Urothelium cell line (cell line): Measurements from ENCODE around the gene TGIF1.
A peak's percentile ranks its signal among the peaks of the same experiment; 100 is the strongest.

Source experiments
- DNase-seq: peaks from one replicate; pipeline ENCODE4 v3.0.0; 2011; ENCODE audit warnings: low spot score, mixed read lengths
- FAIRE-seq: peaks from 2 replicates; lab custom pipeline; 2011; peaks lifted over from hg19 to GRCh38; lab: Jason Lieb, UNC

TGIF1 gene

DNA sequence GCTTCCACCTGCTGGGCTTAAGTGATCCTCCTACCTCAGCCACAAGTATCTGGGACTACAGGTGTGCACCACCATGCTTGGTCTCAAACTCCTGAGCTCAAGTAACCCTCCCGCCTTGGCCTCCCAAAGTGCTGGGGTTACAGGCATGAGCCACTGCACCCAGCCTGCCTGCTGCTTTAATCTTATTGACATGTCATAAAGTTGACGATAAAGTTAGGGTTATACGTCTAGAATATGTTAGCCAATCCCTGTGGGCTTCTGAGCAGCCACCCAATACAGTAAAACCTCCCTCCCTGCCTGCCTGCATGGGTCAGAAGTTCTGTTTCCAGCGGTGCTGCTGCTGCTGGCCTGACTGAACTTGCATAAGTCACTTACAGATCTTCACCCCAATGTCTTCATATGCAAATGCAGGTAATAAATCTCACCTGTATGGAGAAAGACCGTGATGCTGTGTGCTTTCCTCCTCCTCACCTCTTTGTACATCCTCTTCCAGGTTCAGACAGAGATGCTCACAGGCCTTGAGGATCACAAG, 30.1 kb downstream of the TGIF1 start:
- FAIRE-seq (peak; percentile 30), DNase-seq (no peak)

DNA sequence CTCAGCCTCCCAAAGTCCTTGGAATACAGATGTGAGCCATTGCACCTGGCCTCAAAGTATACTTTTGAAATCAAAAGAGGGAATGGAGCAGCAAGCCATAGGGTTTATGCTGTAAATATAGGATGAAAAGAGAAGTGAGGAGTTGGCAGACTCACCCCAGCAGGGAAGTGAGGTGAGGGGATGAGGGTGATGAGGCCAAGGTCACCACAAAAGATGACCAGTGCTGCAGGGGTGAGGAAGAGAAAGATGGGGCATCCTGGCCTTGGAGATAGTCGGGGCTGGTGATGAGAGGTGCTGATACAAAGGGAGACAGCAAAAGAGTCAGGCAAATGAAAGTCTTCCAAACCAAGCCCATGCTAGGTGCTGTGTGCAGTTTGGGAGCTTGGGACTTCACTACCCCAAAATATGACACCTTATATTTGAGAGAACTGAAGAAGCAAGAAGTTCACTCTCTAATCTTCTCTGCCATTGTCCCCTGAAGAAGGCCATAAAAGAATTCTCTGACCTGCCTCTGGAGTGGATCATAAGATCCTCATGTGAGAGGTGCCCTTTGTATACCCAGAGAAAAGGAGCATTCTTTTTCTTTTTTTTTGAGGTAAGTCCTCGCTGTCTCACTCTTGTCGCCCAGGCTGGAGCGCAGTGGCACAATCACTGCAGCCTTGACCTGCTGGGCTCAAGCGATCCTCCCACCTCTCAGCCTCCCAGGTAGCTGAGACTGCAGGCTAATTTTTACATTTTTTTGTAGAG, 31.0 kb downstream of the TGIF1 start:
- FAIRE-seq (peak; percentile 59), DNase-seq (no peak)

DNA sequence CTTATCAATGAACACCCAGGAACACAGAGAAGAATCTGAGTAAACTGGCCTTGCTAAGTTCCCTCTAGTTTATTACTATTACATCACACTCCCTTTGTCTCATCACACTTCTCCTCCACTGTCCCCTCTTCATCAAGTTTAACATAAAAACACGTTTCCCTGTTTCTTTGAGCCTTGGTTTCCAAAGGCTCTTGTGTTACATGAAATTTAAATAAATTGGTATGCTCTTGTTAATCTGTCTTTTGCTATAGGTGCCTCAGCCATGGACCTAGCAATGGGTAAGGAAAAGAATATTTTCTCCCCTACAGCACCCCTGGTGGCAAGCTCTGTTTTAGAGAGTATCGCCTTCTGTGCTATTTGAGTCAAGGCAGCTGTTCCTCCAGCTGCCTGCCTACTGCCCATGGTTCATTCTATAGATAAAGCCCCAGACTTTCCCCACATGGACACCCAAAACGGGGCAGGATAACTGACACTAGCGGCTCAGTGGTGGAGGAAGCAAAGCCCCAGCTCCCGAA, 31.8 kb downstream of the TGIF1 start:
- peak; percentile 79 for FAIRE-seq
- DNase-seq: peak; percentile 67

DNA sequence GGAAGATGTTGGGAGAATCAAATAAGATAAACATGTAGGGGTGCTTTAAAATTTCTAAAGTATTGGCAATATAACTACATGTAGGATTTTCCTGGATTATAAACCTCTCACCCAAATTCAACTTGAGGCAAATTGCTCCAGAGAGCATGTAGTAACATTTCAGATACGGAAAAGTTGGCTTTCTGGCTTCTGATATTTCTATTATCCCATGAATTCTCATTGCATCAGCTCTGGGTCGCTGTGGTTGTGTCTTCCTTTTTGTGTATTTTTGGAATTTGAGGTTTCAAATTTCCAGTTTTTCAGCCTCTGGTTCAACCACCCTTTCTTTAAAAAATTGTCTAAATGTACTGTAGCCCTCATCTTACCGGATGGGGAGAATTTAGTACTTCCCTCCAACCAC, 32.3 kb downstream of the TGIF1 start:
- no peak for FAIRE-seq
- DNase-seq: no peak

DNA sequence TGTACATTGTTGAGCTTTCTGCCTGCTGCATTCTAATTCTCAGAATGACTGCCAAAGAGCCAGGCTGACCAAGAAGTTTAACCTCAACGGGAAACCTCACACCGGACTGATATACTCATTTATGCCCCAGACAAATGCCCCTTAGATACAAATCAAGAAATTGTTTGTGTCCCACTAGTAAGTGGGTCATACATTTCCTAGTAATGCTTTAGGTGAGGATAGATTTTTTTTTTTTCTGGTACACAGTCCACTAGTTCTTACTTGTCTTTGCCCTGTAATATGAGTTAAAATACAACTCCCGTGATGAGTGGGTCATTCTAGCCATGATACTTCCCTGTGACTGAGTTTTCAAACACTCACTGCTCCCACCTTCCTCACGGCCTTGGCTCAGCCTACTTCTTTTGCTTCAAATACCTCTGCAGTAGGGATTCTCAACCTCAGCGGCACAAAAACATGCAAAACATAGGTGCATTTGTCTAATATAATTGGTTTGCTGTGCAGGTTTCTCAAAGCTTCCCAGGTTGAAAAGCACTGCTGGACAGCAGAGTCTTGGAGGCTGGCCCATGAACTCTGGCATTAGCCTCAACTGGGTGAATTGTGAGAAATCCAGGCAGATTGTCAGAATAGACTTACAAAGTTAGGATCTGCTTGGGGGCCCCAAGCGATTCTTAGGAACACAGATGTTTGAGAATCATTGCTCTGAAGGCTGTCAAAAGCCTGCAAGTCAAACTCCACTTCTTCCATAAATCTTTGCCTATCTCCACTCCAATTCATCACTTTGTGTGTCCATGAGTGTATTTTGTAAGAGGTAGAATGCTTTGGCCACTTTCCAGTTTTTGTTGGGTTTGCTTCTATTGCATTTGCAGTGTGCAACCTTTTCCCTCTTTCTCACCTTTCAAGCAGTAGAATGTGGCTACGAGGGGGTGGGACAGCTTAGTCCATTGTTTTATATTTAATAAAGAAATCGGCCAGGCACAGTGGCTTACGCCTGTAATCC, 35.5 kb downstream of the TGIF1 start:
- DNase-seq: no peak

DNA sequence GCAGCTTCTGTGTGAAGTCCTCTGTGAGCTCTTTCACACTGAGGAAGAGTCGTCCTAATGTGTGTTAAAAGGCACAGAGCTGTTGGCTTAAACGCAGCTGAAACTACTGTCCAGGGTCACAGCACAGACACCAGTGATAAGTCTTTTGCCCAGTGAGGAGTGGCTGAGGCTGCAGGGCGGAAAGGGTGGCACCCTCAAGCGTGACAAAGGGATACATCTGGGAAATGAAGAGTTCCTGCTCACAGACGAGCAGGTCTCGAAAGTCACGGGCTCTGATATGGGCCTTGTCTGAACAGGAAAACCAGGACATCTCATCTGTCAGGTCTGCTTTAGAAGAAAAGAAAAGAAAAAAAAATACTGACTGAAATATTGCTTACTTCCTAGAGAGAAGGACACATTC, 36.5 kb downstream of the TGIF1 start:
- DNase-seq (no peak), FAIRE-seq (peak; percentile 93)

More for the DNA sequence above, 35.5 kb downstream of the TGIF1 start:
- peak; percentile 70 for FAIRE-seq

DNA sequence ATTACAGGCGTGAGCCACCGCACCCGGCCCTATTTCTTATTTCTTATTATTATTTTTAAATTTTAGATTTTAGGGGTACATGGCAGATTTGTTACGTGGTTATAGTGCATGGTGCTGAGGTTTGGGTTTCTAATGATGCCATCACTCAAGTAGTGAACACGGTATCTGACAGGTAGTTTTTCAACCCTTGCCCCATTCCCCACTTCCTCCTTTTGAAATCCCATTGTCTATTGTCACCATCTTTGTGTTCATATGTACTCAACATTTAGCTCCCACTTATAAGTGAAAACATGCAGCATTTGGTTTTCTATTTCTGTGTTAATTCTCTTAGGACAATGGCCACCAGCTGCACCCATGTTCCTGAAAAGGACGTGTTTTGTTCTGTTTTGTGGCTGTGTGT, 39.5 kb downstream of the TGIF1 start:
- FAIRE-seq: peak; percentile 82
- no peak for DNase-seq

DNA sequence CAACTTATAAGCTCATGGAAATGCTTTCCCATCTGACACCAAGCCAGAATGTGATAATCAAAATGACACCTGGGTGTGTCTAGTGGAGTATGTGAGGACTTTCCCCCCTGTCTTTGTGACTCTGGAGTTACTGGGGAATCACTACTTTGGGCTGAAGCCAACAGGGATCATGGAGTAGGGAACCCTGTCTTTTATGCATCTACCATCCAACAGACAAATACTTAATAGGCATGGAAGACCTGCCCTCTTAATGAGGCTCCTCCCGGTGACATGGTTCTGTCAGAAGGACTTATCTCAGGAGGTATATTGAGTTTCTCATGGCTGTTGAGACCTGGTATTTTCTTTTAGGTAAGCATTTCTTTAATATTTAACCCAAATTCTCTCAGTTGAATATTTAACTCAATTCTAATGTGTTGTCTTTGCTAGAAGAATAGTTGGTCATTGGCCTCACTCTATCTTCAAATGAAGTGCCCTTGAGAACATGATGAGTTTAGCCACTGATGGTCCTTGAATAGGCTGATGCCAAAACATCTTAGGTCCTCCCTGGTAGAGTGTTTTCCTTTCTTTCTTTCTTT, 42.1 kb downstream of the TGIF1 start:
- FAIRE-seq: peak; percentile 82
- DNase-seq: no peak

DNA sequence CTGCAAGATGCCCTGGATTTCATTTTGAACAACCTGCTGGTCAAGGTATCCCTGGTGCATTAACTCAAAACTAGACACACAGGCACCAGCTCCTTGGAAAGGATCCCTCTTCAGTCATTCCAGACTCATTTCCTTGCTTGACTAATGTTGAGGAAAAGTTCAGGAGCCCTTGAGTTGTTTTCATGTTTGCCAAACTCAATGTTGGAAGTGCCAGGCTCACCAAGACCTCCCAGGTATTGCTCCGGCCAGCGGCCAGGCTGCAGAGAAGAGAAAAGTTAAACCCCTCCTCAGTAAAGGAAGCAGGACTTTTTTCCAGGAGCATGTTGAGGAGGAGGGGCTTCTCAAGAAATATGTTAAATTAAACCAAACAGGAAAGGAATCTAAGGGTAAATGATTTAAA, 42.7 kb downstream of the TGIF1 start:
- no peak for DNase-seq
- peak; percentile 74 for FAIRE-seq

DNA sequence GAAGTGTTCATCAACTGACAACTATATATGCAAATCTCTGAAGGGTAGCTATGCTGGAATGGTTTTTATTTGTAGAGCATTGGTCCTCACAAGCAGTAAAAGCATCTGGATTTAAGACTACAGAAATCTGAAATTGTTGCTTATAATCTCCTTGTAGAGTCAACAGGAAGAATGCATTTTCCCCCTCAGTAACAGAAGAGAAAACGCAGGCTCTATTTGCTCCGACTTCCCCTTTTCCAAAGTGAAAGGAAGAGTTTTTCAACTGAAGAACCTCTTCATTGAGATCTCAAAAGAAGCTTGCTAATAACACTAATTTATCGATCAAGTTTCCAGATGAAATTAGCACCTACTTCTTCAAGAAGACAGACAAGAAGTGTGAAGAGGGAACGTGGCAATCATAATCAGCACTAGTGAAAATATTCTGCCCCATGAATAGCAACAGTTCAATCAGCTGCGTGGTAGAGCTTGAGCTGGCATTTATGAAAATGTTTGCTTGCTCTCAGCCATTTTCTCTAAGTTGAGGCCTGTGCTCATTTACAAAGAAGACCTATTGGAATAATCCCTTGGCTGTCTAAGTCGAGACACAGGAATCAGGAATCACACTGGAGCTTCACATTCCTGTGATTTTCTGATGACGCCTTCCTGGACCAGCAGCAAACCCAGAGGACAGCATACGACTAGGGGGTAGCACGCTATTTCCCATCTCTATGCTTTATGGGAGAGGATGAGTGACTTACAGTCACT, 43.7 kb downstream of the TGIF1 start:
- FAIRE-seq (peak; percentile 82), DNase-seq (no peak)

DNA sequence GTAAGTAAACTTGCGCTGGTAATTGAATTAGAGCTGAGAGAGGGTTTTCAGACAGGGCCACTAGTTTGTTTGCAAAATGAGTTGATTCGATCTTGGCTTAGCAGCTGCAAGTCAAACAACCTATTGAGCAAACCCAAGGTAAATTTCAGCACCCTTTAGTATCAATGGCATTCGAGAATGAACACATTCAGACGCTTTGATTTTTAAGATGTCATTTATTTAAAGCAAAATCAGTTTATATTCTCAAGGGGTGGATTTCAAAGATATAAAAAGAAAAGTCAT, 44.2 kb downstream of the TGIF1 start:
- DNase-seq (no peak), FAIRE-seq (peak; percentile 53)

DNA sequence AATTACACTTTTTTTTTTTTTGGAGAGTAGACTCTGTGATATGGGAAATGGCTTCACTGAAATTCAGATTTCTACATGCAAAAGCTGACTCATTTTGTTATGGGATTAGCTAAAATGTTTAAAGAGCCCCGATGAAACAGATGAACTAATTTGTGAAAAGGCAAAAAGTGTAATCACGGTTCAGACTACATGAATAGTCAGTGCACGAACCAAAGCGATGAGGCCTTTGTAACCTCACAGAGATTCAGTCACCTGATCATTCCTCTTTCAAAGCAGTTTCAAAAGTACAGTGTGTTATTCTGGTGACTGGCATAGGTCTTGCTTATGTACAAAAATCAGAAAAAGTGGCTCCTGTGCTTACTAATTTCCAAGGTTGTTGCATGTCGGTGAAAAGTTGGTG, 44.6 kb downstream of the TGIF1 start:
- no peak for DNase-seq
- peak; percentile 53 for FAIRE-seq

DNA sequence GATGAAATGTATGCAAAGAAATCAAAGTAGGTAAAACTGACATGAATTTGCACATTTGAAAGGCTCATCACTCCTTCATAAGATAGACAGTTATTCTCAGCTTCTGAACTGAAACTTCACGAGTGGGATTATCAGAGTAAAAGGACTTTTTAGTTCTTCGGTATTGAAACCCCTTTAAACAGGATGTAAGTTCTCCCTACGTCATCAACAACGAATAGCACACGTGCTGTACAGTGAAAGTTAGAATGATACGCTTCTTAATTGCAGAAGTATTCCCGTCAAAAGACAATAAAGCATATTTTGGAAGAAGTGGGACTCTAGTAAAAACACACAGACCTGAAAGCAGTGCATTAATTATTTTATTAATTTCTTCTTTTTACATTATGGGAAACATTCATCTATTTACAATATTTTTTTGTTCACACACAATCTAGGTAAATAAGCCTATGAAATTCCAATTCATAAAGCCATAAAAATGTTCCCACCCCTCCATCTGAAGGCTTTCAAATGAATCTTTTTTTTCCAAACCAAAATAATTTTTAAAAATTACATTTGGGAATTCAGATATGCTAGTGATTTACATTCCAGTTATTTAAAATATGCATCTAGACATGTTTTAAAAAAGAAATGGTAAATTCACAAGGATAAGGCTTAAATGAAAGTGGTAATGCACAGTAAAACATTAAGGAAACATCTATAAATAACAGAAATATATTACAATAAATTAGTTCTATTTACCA, 45.9 kb downstream of the TGIF1 start:
- no peak for DNase-seq
- FAIRE-seq: peak; percentile 90

DNA sequence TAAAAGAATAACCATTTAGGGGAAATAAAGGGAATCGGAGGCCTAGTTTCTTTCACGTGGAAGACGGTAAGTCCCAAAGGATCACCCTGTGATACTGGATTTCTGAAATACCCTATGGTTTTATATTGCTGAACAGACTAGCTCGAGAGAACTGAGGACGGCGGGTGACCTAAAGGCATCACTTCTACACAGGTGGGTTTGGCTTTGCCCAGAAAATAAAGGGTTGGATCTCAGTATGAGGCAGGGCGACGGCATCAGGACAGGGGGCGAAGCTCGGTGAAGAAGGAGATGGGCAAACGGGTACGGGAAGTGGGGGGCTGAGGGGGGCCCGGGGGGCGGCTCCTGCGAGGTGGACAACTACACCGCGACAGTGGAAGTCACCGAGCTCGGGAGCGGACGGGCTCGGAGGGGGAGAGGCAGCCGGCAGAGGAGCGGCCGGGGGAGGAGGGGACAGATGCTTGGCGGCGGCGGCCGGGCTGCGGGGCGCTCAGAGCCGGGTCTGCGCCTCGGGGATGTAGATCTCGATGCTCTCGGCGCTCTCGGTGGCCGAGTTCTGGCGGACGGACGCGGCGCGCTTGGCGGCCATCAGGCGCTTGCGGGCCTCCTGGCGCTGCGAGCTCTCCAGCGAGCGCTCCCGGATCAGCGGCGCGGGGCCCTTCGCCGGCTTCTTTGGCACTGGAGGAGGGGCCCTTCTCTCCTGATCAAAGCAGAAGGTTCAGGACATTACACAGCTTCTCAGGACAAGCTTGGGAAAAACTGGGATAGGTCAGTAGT, 48.9 kb downstream of the TGIF1 start:
- DNase-seq (no peak), FAIRE-seq (peak; percentile 89)

DNA sequence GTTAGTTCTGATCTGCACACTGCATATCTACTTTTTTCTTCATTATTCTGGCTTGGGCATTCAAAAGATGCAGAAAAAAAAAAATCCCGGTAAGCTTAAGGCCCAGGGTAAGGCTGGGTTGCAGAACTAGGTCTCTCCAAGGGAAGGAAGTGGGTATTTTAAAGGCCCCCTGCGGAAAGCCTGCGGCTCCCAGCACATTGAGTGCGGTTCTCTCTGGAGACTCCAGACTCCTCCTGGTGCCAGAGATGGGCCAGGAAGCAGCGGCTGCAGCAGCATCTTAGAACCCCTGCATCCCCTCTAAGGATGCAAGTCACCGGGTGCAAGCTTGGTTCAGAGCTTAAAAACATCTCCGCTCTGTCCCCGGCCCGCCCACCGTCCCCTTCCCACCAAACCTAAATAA, 49.5 kb downstream of the TGIF1 start:
- FAIRE-seq: no peak
- no peak for DNase-seq

DNA sequence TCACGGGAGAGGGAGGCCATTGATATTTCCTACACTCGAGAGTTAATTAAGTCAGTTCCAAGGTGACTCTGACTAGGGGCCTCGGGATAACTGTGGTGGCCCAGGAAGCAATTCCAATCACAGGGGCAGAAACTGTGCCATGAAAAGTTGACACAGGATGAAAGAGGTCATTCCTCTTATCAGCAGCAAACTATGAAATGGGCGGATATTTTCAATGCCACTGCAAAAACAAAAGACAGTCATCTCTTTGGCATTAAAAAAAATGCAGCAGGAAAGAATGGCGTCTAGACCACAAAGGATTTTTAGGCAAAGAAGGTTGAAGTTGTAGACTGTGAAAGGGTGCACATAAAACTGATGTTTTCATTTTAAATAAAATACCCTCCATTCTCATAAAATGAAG, 50.0 kb downstream of the TGIF1 start:
- FAIRE-seq: peak; percentile 93
- peak; percentile 53 for DNase-seq

DNA sequence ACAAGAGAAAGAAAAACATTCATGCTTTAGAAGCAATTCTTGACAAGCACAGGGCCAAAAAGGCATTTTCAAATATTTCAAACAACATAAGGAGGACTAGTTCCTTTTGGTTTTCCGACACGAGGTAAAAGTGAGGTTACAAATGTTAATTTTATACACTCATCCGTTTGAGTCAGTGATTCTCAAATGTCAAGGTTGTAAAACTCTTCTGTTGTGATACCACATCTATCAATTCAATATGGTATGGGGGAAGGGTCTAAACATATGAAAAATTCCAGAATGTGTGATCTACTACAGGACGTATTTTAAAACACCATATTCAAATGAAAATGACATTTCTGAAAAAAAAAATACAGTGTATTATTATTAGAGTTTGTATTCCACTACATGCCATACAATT, 52.7 kb downstream of the TGIF1 start:
- no peak for DNase-seq
- FAIRE-seq: peak; percentile 50

DNA sequence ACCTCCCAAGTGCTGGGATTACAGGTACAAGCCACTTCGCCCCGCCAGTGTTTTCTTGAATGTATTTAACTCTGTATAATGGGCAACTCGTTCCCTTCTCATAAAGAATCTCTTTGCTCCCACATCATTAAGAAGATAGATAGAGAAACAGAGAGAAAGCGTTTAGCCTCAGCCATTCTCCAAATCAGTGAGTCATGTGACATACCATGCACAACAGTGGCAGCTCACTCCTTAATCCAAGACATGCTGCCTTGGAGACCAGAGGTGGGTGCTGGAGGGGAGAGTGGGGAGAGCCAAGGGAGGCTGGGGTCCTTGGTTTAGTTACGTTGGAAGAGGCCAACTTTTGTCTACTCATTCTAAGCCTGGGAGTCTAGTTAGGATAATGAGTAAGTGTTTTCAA, 54.7 kb downstream of the TGIF1 start:
- peak; percentile 78 for FAIRE-seq
- DNase-seq: no peak
